H1 (cell line): Measurements from ENCODE around the gene ANXA3. TPM values are rescaled to one million over a fixed set of nuclear protein-coding genes. Genes with fewer than 3 reads are reported as not detected.

Source experiments
- CTCF ChIA-PET: fragments of 300-600 bp; sonication (Branson Sonifier 250); formaldehyde crosslinking; loops from one replicate; lab custom pipeline; 2021; ENCODE audit not compliant: partially characterized antibody; lab: Charles Lee
- POLR2A ChIA-PET: fragments of 300-600 bp; sonication (Branson Sonifier 250); formaldehyde crosslinking; loops from one replicate; lab custom pipeline; 2021; ENCODE audit warnings: inconsistent platforms; ENCODE audit not compliant: partially characterized antibody; lab: Charles Lee
- DNase-seq, 2 experiments: peaks; one replicate each; pipeline versions ENCODE4 v3.0.0 to v3.0.0-alpha.2; 2010 to 2022; ENCODE audit warnings: low spot score in 2 of 2, low read depth in 1 of 2, mixed read lengths in 1 of 2
- FAIRE-seq: peaks from 2 replicates; lab custom pipeline; 2011; peaks lifted over from hg19 to GRCh38; lab: Jason Lieb, UNC
- H2AFZ ChIP-seq: 2 replicates; pipeline ENCODE4 v1.8.1; 2012; ENCODE audit warnings: low read length, inconsistent platforms
- H2AK5ac ChIP-seq: 2 replicates; pipeline ENCODE4 v1.6.1; 2013; ENCODE audit warnings: low read depth, low read length
- H2BK120ac ChIP-seq: replicated peaks from 2 replicates; pipeline ENCODE3; 2013; ENCODE audit warnings: low read depth, low read length, inconsistent platforms
- H2BK12ac ChIP-seq: 2 replicates; pipeline ENCODE4 v1.6.1; 2013; ENCODE audit warnings: low read depth, low read length
- H2BK15ac ChIP-seq: 2 replicates; pipeline ENCODE4 v1.6.1; 2013; ENCODE audit warnings: low read length
- H2BK20ac ChIP-seq: 2 replicates; pipeline ENCODE4 v1.6.1; 2013; ENCODE audit warnings: low read length
- H2BK5ac ChIP-seq: 2 replicates; pipeline ENCODE4 v1.6.1; 2013; ENCODE audit warnings: low read depth, low read length
- H3K14ac ChIP-seq: 2 replicates; pipeline ENCODE4 v1.6.1; 2013; ENCODE audit warnings: inconsistent platforms; ENCODE audit not compliant: insufficient read length
- H3K18ac ChIP-seq: 2 replicates; pipeline ENCODE4 v1.6.1; 2013; ENCODE audit warnings: low read length; ENCODE audit errors: extremely low read depth
- H3K23ac ChIP-seq: 2 replicates; pipeline ENCODE4 v1.6.1; 2013; ENCODE audit warnings: inconsistent platforms; ENCODE audit not compliant: insufficient read length
- H3K23me2 ChIP-seq: 2 replicates; pipeline ENCODE4 v1.6.1; 2013; ENCODE audit warnings: low read depth, low read length
- H3K27ac ChIP-seq: 2 replicates; pipeline ENCODE4 v1.6.1; 2011; ENCODE audit warnings: low read depth, low read length, inconsistent platforms
- H3K27me3 ChIP-seq, 4 experiments: replicated peaks in 1 of 4; 1 replicate in 1 of 4; 2 replicates in 3 of 4; pipeline versions ENCODE4 v1.6.1 to v1.8.1; 2011 to 2013; ENCODE audit warnings: low read length in 3 of 4, mild to moderate bottlenecking in 3 of 4, inconsistent platforms in 2 of 4, mixed read lengths in 2 of 4, moderate library complexity in 1 of 4; ENCODE audit not compliant: control insufficient read depth in 3 of 4, insufficient read depth in 3 of 4; ENCODE audit errors: extremely low read depth in 1 of 4
- H3K36me3 ChIP-seq, 4 experiments: 2 replicates each; pipeline versions ENCODE4 v1.6.1 to v1.8.1; 2011 to 2013; ENCODE audit warnings: mild to moderate bottlenecking in 4 of 4, low read length in 3 of 4, moderate library complexity in 2 of 4, control low read depth in 1 of 4, inconsistent platforms in 1 of 4; ENCODE audit not compliant: insufficient read depth in 4 of 4, control insufficient read depth in 2 of 4
- H3K4ac ChIP-seq: replicated peaks from 2 replicates; pipeline ENCODE3; 2013; ENCODE audit warnings: low read length, low read depth, mixed read lengths, inconsistent platforms; ENCODE audit not compliant: insufficient read length
- H3K4me1 ChIP-seq, 4 experiments: replicated peaks in 1 of 4; 1 replicate in 1 of 4; 2 replicates in 3 of 4; pipeline versions ENCODE4 v1.6.1 to v1.8.1; 2011 to 2013; ENCODE audit warnings: low read length in 3 of 4, inconsistent platforms in 2 of 4, mixed read lengths in 1 of 4; ENCODE audit not compliant: insufficient read depth in 4 of 4, control insufficient read depth in 3 of 4
- H3K4me2 ChIP-seq, 2 experiments: 2 replicates each; pipeline versions ENCODE4 v1.6.1 to v1.8.1; 2011 to 2013; ENCODE audit warnings: low read depth in 2 of 2, low read length in 2 of 2, control low read depth in 1 of 2, inconsistent platforms in 1 of 2, mild to moderate bottlenecking in 1 of 2; ENCODE audit not compliant: insufficient read depth in 1 of 2
- H3K4me3 ChIP-seq, 4 experiments: fragments of 200-600, 300-600 bp in 1 of 4; sonication (generic), shearing (Covaris generic), sonication (Bioruptor Twin) in 1 of 4; 2 replicates each; pipeline versions ENCODE4 v1.5.1 to v1.8.1; 2011 to 2016; ENCODE audit warnings: low read length in 4 of 4, low read depth in 3 of 4, control low read depth in 2 of 4, inconsistent platforms in 2 of 4, mild to moderate bottlenecking in 2 of 4, mixed read lengths in 1 of 4, moderate library complexity in 1 of 4; ENCODE audit not compliant: insufficient read depth in 2 of 4; ENCODE audit errors: extremely low read depth in 1 of 4
- H3K56ac ChIP-seq: replicated peaks from 2 replicates; pipeline ENCODE3; 2013; ENCODE audit warnings: low read depth, mild to moderate bottlenecking, mixed read lengths, low read length, inconsistent platforms; ENCODE audit not compliant: insufficient read length
- H3K79me1 ChIP-seq: 2 replicates; pipeline ENCODE4 v1.6.1; 2013; ENCODE audit warnings: low read depth, low read length, control low read depth
- H3K79me2 ChIP-seq, 2 experiments: 2 replicates each; pipeline versions ENCODE4 v1.6.1 to v1.8.1; 2012 to 2013; ENCODE audit warnings: low read length in 2 of 2, mild to moderate bottlenecking in 2 of 2, inconsistent platforms in 1 of 2; ENCODE audit not compliant: insufficient read depth in 2 of 2, control insufficient read depth in 1 of 2
- H3K9ac ChIP-seq, 4 experiments: replicated peaks in 1 of 4; 1 replicate in 1 of 4; 2 replicates in 3 of 4; pipeline versions ENCODE4 v1.6.1 to v1.8.1; 2011 to 2013; ENCODE audit warnings: low read depth in 3 of 4, low read length in 3 of 4, control low read depth in 2 of 4, mild to moderate bottlenecking in 2 of 4, moderate library complexity in 2 of 4, inconsistent platforms in 1 of 4; ENCODE audit errors: extremely low read depth in 1 of 4
- H3K9me3 ChIP-seq, 2 experiments: 2 replicates each; pipeline versions ENCODE4 v1.6.1 to v1.8.1; 2012 to 2013; ENCODE audit warnings: mild to moderate bottlenecking in 2 of 2, moderate library complexity in 2 of 2, control low read depth in 1 of 2, inconsistent platforms in 1 of 2, low read depth in 1 of 2, low read length in 1 of 2, mixed read lengths in 1 of 2; ENCODE audit not compliant: insufficient read depth in 2 of 2
- H4K20me1 ChIP-seq, 2 experiments: replicated peaks in 1 of 2; 2 replicates each; pipeline versions ENCODE3 to v1.8.1; 2011 to 2013; ENCODE audit warnings: inconsistent platforms in 2 of 2, low read length in 2 of 2, mild to moderate bottlenecking in 1 of 2; ENCODE audit not compliant: insufficient read depth in 2 of 2, control insufficient read depth in 1 of 2
- H4K5ac ChIP-seq: 2 replicates; pipeline ENCODE4 v1.6.1; 2013; ENCODE audit warnings: low read length, low read depth, mixed read lengths, inconsistent platforms; ENCODE audit not compliant: insufficient read length
- H4K8ac ChIP-seq: 2 replicates; pipeline ENCODE4 v1.8.0; 2013; ENCODE audit warnings: mild to moderate bottlenecking, moderate library complexity, low read length, inconsistent platforms; ENCODE audit not compliant: insufficient read depth; ENCODE audit errors: extremely low read depth
- H4K91ac ChIP-seq: replicated peaks from 2 replicates; pipeline ENCODE3; 2013; ENCODE audit warnings: low read length, mixed read lengths, inconsistent platforms; ENCODE audit not compliant: insufficient read length
- BCL11A ChIP-seq, 2 experiments: IDR thresholded peaks; one replicate each; pipeline ENCODE4 v1.6.1; 2011; ENCODE audit warnings: low read depth in 2 of 2, low read length in 2 of 2, mild to moderate bottlenecking in 2 of 2
- HDAC2 ChIP-seq, 2 experiments: fragments of 300-600 bp in 1 of 2; sonication (generic) in 1 of 2; IDR thresholded peaks; 2 replicates each; pipeline ENCODE4 v1.6.1; 2011 to 2012; ENCODE audit warnings: low read depth in 2 of 2, low read length in 2 of 2, mild to moderate bottlenecking in 2 of 2, moderate library complexity in 2 of 2, borderline replicate concordance in 1 of 2, inconsistent platforms in 1 of 2
- RAD21 ChIP-seq, 2 experiments: IDR thresholded peaks in 1 of 2; conservative IDR thresholded peaks in 1 of 2; 2 replicates each; pipeline ENCODE4 v1.6.1; 2011; ENCODE audit warnings: low read depth in 2 of 2, low read length in 2 of 2, improper control_type of control experiment in 1 of 2, inconsistent platforms in 1 of 2, mild to moderate bottlenecking in 1 of 2, moderate library complexity in 1 of 2
- TCF12 ChIP-seq: IDR thresholded peaks from 2 replicates; pipeline ENCODE4 v1.6.1; 2011; ENCODE audit warnings: low read depth, mild to moderate bottlenecking, low read length
- WGBS, 2 experiments: shearing (Covaris generic) in 1 of 2; methylation state at CpG; one replicate each; pipeline versions ENCODE4 v1.1.6 to v1.1.7; 2013 to 2015; ENCODE audit warnings: low lambda C conversion rate in 2 of 2, mixed read lengths in 2 of 2, inconsistent platforms in 1 of 2, low coverage in 1 of 2, missing lambda C conversion rate in 1 of 2; ENCODE audit not compliant: insufficient replicate concordance in 2 of 2, insufficient coverage in 1 of 2, insufficient read length in 1 of 2; ENCODE audit errors: extremely low coverage in 1 of 2, missing lambda C conversion rate in 1 of 2; 5-methylcytosine and 5-hydroxymethylcytosine counted together
- polyA plus RNA-seq, 7 experiments: library from polyadenylated mRNA; depleted of rRNA in 3 of 7; stranded (reverse) in 5 of 7; unstranded in 2 of 7; fragments of >200 nt in 5 of 7; fragments of 200-250 nt in 2 of 7; gene quantifications; 1 replicate in 5 of 7; 2 replicates in 1 of 7; 4 replicates in 1 of 7; pipeline versions ENCODE4 v1.2.1 to v1.2.3, GENCODE V29; 2011 to 2013; ENCODE audit warnings: missing spikeins in 2 of 7, mixed read lengths in 2 of 7
- total RNA-seq: library from RNA; stranded (reverse); fragmentation: NEBNext Ultra II Directional; extraction: Animal tissue kit (Norgen Biotek cat#: 25700); gene quantifications from 2 replicates; pipeline ENCODE4 v1.2.1, GENCODE V29; 2021
- TF ChIP-seq, protein P1 (sequence below): IDR thresholded peaks from 2 replicates; pipeline ENCODE4 v1.6.1; 2011; ENCODE audit warnings: low read length, improper control_type of control experiment
- TF ChIP-seq, protein P2 (sequence below), 3 experiments: IDR thresholded peaks; 1 replicate in 2 of 3; 2 replicates in 1 of 3; pipeline versions ENCODE4 v1.5.1 to v1.6.1; 2011; ENCODE audit warnings: low read length in 3 of 3, mild to moderate bottlenecking in 3 of 3, inconsistent platforms in 2 of 3, low read depth in 1 of 3, moderate library complexity in 1 of 3; ENCODE audit not compliant: insufficient read depth in 1 of 3; ENCODE audit errors: control extremely low read depth in 1 of 3

Gene ANXA3
- total and polyA plus RNA-seq, 2 of the 8 experiments (the other 6 are each of a cell fraction or from before 2014, with no cell fraction given): 10.3 to 27.3 TPM

DNA sequence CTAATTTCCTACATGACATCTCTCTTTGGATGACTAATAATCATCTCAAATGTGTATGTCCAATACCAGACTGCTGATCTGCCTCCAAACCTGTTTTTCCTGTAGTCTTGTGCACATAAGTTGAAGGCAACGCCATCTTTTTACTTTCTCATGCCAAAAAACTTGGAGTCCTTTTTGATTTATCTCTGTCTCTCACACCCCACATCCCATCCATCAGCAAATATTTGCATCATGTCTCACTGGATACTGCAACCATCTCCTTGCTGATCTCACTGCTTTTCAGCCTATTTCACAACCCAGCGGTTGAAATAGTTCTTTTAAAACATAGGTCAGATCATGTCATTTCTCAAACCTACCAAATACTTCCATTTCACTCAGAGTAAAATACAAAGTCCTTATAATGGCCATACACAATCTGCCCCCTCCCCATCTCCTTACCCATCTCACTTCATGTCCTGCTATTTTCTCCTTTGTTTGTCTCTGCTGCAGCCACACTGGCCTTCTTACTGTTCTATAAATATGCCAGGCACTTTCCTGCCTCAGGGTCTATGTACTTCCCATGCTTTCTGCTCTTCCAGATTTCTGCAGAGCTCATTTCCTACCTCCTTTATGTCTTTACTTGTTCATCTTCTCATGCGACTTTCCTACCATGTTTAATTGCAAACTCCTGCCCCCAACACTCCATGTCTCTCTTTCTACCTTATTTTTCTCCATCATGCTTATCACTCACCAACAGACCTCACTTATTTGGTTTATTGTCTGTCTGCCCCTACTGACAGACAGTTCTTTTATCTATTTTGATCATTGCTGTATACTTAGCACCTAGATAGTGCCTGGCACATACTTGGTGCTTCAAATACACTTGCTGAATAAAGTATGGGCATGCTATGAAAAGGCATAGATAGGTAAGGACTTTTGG, 98.8 kb downstream of the ANXA3 start:
- Histone ChIP-seq H3K27ac (no peak overlapping the region), H4K91ac (no peak overlapping the region), H3K9ac (no peak overlapping the region), H2BK20ac (no peak overlapping the region), H3K36me3 (no peaks in the 10 kb centered on the region), H2BK12ac (no peak overlapping the region), H3K9me3 (no peaks in the 10 kb centered on the region), H3K27me3 (no peaks in the 10 kb centered on the region), H2BK15ac (no peak overlapping the region), H3K18ac (no peak overlapping the region), H4K20me1 (no peaks in the 10 kb centered on the region), H3K23me2 (no peaks in the 10 kb centered on the region), H3K23ac (no peak overlapping the region), H3K4ac (no peak overlapping the region), H2AFZ (no peak overlapping the region), H3K14ac (no peak overlapping the region), H3K4me1 (no peaks in the 10 kb centered on the region), H2AK5ac (no peak overlapping the region), H3K4me3 (no peak overlapping the region), H3K4me2 (no peak overlapping the region), H4K8ac (no peak overlapping the region), H2BK120ac (no peak overlapping the region), H3K56ac (no peak overlapping the region), H4K5ac (no peak overlapping the region), H3K79me2 (no peaks in the 10 kb centered on the region), H3K79me1 (no peaks in the 10 kb centered on the region), H2BK5ac (no peak overlapping the region)
- 87% methylated on average over 3 of the region's 3 CpGs; no CpG with 5 or more reads in 1 of the 2 experiments for WGBS, 2 experiments
- no peak for FAIRE-seq
- ChIA-PET CTCF (interaction anchor here (0.8 kb wide), 1 partner anchor 21 kb away, joined by 5 read pairs; no protein-coding TSS in a partner anchor), POLR2A (interaction anchor here (0.5 kb wide), 1 partner anchor 35 kb away, joined by 3 read pairs; no protein-coding TSS in a partner anchor)
- DNase-seq: no peak
- TF ChIP-seq, protein P1, sequence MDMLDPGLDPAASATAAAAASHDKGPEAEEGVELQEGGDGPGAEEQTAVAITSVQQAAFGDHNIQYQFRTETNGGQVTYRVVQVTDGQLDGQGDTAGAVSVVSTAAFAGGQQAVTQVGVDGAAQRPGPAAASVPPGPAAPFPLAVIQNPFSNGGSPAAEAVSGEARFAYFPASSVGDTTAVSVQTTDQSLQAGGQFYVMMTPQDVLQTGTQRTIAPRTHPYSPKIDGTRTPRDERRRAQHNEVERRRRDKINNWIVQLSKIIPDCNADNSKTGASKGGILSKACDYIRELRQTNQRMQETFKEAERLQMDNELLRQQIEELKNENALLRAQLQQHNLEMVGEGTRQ: no peak
- TF ChIP-seq, protein P2, sequence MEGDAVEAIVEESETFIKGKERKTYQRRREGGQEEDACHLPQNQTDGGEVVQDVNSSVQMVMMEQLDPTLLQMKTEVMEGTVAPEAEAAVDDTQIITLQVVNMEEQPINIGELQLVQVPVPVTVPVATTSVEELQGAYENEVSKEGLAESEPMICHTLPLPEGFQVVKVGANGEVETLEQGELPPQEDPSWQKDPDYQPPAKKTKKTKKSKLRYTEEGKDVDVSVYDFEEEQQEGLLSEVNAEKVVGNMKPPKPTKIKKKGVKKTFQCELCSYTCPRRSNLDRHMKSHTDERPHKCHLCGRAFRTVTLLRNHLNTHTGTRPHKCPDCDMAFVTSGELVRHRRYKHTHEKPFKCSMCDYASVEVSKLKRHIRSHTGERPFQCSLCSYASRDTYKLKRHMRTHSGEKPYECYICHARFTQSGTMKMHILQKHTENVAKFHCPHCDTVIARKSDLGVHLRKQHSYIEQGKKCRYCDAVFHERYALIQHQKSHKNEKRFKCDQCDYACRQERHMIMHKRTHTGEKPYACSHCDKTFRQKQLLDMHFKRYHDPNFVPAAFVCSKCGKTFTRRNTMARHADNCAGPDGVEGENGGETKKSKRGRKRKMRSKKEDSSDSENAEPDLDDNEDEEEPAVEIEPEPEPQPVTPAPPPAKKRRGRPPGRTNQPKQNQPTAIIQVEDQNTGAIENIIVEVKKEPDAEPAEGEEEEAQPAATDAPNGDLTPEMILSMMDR (IDR thresholded peaks at IDR 0.05; ENCODE audit: control extremely low read depth in 1 of 3, insufficient read depth in 1 of 3, low read depth in 1 of 3, low read length in 3 of 3): no peak
- TF ChIP-seq BCL11A (IDR thresholded peaks at IDR 0.05; ENCODE audit: low read depth in 2 of 2, low read length in 2 of 2) (no peak), RAD21 (IDR thresholded peaks at IDR 0.05 in 1 of 2, conservative IDR thresholded peaks at IDR 0.05 in 1 of 2; ENCODE audit: low read depth in 2 of 2, low read length in 2 of 2) (no peak), TCF12 (no peak), HDAC2 (IDR thresholded peaks at IDR 0.05; ENCODE audit: borderline replicate concordance in 1 of 2, low read depth in 2 of 2, low read length in 2 of 2) (no peak)
